OCI-LY7 (cell line): ENCODE results near the gene ASIC3. TPM values are rescaled to one million over a fixed set of nuclear protein-coding genes. Genes with fewer than 3 reads are reported as not detected.

Source experiments
- BruUV-seq: library from RNA; stranded (reverse); fragments of 400-500 nt; replicated peaks from 2 replicates; lab custom pipeline; 2021; lab: Mats Ljungman, UMichigan
- CTCF ChIA-PET: fragments of 300-600 bp; sonication (Branson Sonifier 250); formaldehyde crosslinking; loops from one replicate; lab custom pipeline; 2022; ENCODE audit warnings: antibody characterized with exemption; ENCODE audit not compliant: unreplicated experiment; lab: Charles Lee
- POLR2A ChIA-PET: fragments of 300-600 bp; sonication (Branson Sonifier 250); formaldehyde crosslinking; loops from one replicate; lab custom pipeline; 2022; ENCODE audit warnings: antibody characterized with exemption; lab: Charles Lee
- DNase-seq: peaks from one replicate; pipeline ENCODE4 v3.0.0-alpha.2; 2015; ENCODE audit warnings: low spot score
- H2AFZ ChIP-seq: fragments of 200-600 bp; sonication (generic), shearing (Covaris generic); 2 replicates; pipeline ENCODE4 v1.6.1; 2014; ENCODE audit warnings: mild to moderate bottlenecking, antibody characterized with exemption, low read length, moderate library complexity
- H3K27ac ChIP-seq: fragments of 200-600 bp; sonication (generic); 2 replicates; pipeline ENCODE4 v1.5.1; 2014; ENCODE audit warnings: mixed run types, low read depth, mild to moderate bottlenecking, moderate library complexity, low read length, inconsistent platforms; ENCODE audit not compliant: poor library complexity, severe bottlenecking
- H3K36me3 ChIP-seq: fragments of 200-600 bp; sonication (generic); 2 replicates; pipeline ENCODE4 v1.6.1; 2014; ENCODE audit warnings: mild to moderate bottlenecking, antibody characterized with exemption, low read length, moderate library complexity, mixed read lengths; ENCODE audit not compliant: insufficient read depth
- H3K4me1 ChIP-seq: fragments of 200-600 bp; sonication (generic); 2 replicates; pipeline ENCODE4 v1.5.1; 2014; ENCODE audit warnings: mild to moderate bottlenecking, low read length; ENCODE audit not compliant: insufficient read depth, poor library complexity, severe bottlenecking
- H3K4me2 ChIP-seq: fragments of 200-600 bp; sonication (generic); 2 replicates; pipeline ENCODE4 v1.6.1; 2014; ENCODE audit warnings: mild to moderate bottlenecking, low read length
- H3K4me3 ChIP-seq: fragments of 200-600 bp; sonication (generic); 2 replicates; pipeline ENCODE4 v1.5.1; 2014; ENCODE audit warnings: mild to moderate bottlenecking, low read depth, low read length; ENCODE audit not compliant: poor library complexity, severe bottlenecking
- H3K79me2 ChIP-seq: fragments of 200-600 bp; sonication (generic); 2 replicates; pipeline ENCODE4 v1.6.1; 2016; ENCODE audit warnings: low read depth, mild to moderate bottlenecking, low read length, moderate library complexity, mixed read lengths; ENCODE audit not compliant: insufficient read depth
- H3K9me2 ChIP-seq: fragments of 200-600 bp; sonication (generic); 2 replicates; pipeline ENCODE4 v1.6.1; 2016; ENCODE audit warnings: mild to moderate bottlenecking, low read length, mixed read lengths; ENCODE audit not compliant: insufficient read depth
- H3K9me3 ChIP-seq: fragments of 200-600 bp; sonication (generic); 2 replicates; pipeline ENCODE4 v1.6.1; 2014; ENCODE audit warnings: mild to moderate bottlenecking, mixed run types, low read length, mixed read lengths
- H4K20me1 ChIP-seq: fragments of 200-600 bp; sonication (generic); 2 replicates; pipeline ENCODE4 v1.6.1; 2014; ENCODE audit warnings: mild to moderate bottlenecking, antibody characterized with exemption, low read length, moderate library complexity, mixed read lengths; ENCODE audit not compliant: insufficient read depth
- EZH2phosphoT487 ChIP-seq: fragments of 200-600 bp; sonication (generic); IDR thresholded peaks from 2 replicates; pipeline ENCODE4 v1.6.1; 2018; ENCODE audit warnings: low read depth, borderline replicate concordance, mild to moderate bottlenecking, mixed run types, antibody characterized with exemption, low read length, moderate library complexity, mixed read lengths
- intact Hi-C: fragments of 100-400 bp; cut with micrococcal nuclease; formaldehyde crosslinking; loops from one replicate; pipeline ENCODE4 v1.10.0; 2022; ENCODE audit not compliant: unreplicated experiment
- total RNA-seq, 2 experiments: library from RNA; depleted of rRNA in 1 of 2; stranded (reverse); fragments of >200 nt in 1 of 2; shearing (Covaris generic) in 1 of 2; gene quantifications; 2 replicates each; pipeline ENCODE4 v1.2.3, GENCODE V29; 2014 to 2022
- TF ChIP-seq, protein P1 (sequence below): fragments of 200-600 bp; sonication (generic); conservative IDR thresholded peaks from 2 replicates; pipeline ENCODE4 v1.5.1; 2014; ENCODE audit warnings: mild to moderate bottlenecking, antibody characterized with exemption, low read length, moderate library complexity, mixed read lengths

ASIC3 gene
- total RNA-seq, 2 experiments from 2014 or later, result 3.3 to 14.8 TPM

DNA sequence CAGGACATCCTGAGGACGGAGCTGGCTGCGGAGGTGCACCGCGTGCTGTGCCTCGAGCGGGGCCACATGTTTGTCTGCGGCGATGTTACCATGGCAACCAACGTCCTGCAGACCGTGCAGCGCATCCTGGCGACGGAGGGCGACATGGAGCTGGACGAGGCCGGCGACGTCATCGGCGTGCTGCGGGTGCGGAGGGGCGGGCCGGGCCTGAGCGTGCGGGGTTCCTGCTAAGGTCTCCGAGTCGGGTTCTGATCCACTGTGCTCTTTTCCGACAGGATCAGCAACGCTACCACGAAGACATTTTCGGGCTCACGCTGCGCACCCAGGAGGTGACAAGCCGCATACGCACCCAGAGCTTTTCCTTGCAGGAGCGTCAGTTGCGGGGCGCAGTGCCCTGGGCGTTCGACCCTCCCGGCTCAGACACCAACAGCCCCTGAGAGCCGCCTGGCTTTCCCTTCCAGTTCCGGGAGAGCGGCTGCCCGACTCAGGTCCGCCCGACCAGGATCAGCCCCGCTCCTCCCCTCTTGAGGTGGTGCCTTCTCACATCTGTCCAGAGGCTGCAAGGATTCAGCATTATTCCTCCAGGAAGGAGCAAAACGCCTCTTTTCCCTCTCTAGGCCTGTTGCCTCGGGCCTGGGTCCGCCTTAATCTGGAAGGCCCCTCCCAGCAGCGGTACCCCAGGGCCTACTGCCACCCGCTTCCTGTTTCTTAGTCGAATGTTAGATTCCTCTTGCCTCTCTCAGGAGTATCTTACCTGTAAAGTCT is 34.4 kb upstream of the ASIC3 start:
- Histone ChIP-seq H3K79me2 (no peaks in the 10 kb centered on the region), H3K4me3 (no peak overlapping the region), H3K9me2 (no peaks in the 10 kb centered on the region), H3K4me2 (no peak overlapping the region), H3K36me3 (no peaks in the 10 kb centered on the region), H4K20me1 (no peaks in the 10 kb centered on the region), H2AFZ (no peak overlapping the region), H3K4me1 (peaks cover 10% of the 10 kb centered on the region), H3K9me3 (no peaks in the 10 kb centered on the region), H3K27ac (no peak overlapping the region)
- intact Hi-C loops, result no loop called here
- TF ChIP-seq EZH2phosphoT487, result no peak
- TF ChIP-seq, protein P1, sequence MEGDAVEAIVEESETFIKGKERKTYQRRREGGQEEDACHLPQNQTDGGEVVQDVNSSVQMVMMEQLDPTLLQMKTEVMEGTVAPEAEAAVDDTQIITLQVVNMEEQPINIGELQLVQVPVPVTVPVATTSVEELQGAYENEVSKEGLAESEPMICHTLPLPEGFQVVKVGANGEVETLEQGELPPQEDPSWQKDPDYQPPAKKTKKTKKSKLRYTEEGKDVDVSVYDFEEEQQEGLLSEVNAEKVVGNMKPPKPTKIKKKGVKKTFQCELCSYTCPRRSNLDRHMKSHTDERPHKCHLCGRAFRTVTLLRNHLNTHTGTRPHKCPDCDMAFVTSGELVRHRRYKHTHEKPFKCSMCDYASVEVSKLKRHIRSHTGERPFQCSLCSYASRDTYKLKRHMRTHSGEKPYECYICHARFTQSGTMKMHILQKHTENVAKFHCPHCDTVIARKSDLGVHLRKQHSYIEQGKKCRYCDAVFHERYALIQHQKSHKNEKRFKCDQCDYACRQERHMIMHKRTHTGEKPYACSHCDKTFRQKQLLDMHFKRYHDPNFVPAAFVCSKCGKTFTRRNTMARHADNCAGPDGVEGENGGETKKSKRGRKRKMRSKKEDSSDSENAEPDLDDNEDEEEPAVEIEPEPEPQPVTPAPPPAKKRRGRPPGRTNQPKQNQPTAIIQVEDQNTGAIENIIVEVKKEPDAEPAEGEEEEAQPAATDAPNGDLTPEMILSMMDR, result no peak
- ChIA-PET CTCF (no interaction called here), POLR2A (interaction anchor here (0.5 to 0.6 kb wide), 2 partner anchors 17 to 311 kb away, joined by 3 to 4 read pairs; no protein-coding TSS in a partner anchor)
- no TSS peak for BruUV-seq
- DNase-seq, result no peak

DNA sequence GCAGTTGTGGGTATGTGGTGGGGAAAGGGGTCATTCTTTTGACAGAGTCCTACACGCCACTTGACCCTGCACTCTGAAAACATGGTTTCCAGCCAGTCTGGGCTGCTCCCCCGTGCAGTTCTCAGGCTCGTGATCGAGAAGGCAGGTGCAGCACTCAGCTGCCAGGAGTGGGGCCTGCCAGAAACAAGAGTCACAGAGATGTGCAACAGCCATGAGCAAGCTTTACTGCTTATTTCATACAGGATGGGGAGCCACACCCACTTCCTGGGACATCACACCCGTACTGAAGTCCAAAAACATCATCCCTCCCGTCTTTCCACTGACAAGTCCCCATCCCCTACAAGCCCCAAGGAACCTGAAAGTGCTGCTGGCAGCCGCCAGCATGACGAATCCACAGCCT is 33.4 kb upstream of the ASIC3 start:
- Histone ChIP-seq H3K9me2 (no peaks in the 10 kb centered on the region), H3K4me3 (no peak overlapping the region), H3K27ac (no peak overlapping the region), H3K4me1 (peaks cover 10% of the 10 kb centered on the region), H3K4me2 (no peak overlapping the region), H3K79me2 (no peaks in the 10 kb centered on the region), H3K36me3 (no peaks in the 10 kb centered on the region), H4K20me1 (no peaks in the 10 kb centered on the region), H2AFZ (no peak overlapping the region), H3K9me3 (no peaks in the 10 kb centered on the region)
- TF ChIP-seq EZH2phosphoT487, result no peak
- TF ChIP-seq, protein P1, result no peak
- peak; percentile 35 for DNase-seq
- CTCF ChIA-PET, result no interaction called here
- POLR2A ChIA-PET, result no interaction called here
- BruUV-seq, result no TSS peak
- intact Hi-C loops, result loop anchor here (5.0 kb wide), 1 partner anchor 97 kb away; no protein-coding TSS in a partner anchor

DNA sequence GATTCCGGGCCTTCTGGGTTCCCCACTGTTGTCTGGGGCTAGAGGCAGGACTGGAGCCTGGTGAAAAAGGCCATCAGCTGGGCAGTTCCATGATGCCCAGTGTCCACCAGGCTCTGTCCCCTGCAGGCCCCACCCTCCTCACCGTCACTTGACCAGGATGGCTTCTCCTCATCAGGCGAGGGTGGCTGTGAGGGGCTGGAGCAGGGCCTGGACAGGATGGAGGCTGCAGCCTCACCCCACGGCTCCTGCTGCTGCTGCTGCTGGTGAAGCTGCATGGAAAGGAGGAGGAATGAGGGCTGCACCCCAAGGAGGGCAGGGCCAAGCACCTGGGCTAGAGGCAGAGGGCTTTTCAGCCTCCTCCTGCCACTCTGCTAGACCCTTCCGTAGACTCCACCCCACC is 32.4 kb upstream of the ASIC3 start:
- no TSS peak for BruUV-seq
- ChIA-PET POLR2A (no interaction called here), CTCF (interaction anchor here (1.0 kb wide), 1 partner anchor 10 kb away, joined by 7 read pairs; no protein-coding TSS in a partner anchor)
- H3K4me3 ChIP-seq, result no peak overlapping the region
- no peak overlapping the region for H2AFZ ChIP-seq
- H3K9me3 ChIP-seq, result no peaks in the 10 kb centered on the region
- H3K4me2 ChIP-seq, result no peak overlapping the region
- intact Hi-C loops, result loop anchor here (5.0 kb wide), 1 partner anchor 96 kb away; no protein-coding TSS in a partner anchor
- H3K36me3 ChIP-seq, result no peaks in the 10 kb centered on the region
- H3K4me1 ChIP-seq, result peaks cover 10% of the 10 kb centered on the region
- no peak overlapping the region for H3K27ac ChIP-seq
- H4K20me1 ChIP-seq, result no peaks in the 10 kb centered on the region
- no peak for DNase-seq
- TF ChIP-seq EZH2phosphoT487, result no peak
- TF ChIP-seq, protein P1, result no peak
- H3K9me2 ChIP-seq, result no peaks in the 10 kb centered on the region
- no peaks in the 10 kb centered on the region for H3K79me2 ChIP-seq
